ENCODE measurements around the gene FOXP1.
A peak's percentile ranks its signal among the peaks of the same experiment; 100 is the strongest.

Gene FOXP1

DNA sequence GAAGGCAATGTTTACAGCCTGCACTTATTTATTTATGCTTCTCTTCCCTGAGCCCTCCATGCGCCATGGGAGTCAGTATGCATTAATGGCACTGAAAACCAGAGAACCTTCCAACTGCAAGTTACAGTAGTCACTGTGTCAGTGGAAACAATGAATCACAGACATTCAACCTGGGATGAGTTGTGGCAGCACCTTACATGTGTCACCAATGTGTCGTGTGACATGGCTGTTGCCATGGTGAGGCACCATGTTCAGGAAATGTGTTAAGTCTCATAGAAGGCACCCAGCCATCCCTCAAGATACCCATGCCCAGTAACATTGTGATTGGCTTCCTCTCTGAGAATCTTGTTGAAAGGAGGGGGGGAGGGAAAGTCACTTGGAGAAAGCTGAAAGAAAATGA lies 105.0 kb downstream of the FOXP1 start:
- peak; percentile 48 for DNase-seq

DNA sequence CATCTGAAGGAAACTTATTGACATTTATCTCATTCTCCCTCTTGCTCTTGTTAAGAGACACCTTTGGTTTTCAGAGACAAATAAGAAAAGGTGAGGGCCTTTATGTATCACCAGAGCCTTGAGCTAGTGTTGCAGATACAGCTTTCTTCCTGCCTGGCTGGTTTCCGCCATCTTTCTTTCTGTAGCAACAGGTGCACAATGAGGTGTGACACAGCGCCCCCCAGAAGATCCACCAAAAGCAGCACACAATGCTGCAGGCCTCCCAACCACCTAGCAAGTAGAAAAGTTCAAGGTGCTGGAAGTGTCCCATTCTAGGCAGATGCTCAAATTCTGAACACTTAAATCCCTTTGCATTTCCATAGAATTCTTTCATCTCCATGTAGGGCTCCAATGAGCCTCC lies 106.6 kb downstream of the FOXP1 start:
- DNase-seq, result no peak

DNA sequence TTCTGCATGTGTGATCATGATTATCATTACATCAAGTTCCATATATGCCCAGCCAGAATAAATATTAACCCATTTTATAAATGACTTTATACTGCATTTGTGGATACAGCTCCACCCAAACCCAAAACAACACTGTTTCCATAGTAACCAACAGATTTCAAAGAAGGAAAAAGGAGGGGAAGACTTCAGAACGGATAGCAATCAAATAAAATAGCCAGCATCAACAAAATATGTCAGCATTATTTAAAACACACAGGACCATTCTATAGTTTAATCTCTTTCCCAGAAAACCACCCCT lies 114.4 kb downstream of the FOXP1 start:
- no peak for DNase-seq

DNA sequence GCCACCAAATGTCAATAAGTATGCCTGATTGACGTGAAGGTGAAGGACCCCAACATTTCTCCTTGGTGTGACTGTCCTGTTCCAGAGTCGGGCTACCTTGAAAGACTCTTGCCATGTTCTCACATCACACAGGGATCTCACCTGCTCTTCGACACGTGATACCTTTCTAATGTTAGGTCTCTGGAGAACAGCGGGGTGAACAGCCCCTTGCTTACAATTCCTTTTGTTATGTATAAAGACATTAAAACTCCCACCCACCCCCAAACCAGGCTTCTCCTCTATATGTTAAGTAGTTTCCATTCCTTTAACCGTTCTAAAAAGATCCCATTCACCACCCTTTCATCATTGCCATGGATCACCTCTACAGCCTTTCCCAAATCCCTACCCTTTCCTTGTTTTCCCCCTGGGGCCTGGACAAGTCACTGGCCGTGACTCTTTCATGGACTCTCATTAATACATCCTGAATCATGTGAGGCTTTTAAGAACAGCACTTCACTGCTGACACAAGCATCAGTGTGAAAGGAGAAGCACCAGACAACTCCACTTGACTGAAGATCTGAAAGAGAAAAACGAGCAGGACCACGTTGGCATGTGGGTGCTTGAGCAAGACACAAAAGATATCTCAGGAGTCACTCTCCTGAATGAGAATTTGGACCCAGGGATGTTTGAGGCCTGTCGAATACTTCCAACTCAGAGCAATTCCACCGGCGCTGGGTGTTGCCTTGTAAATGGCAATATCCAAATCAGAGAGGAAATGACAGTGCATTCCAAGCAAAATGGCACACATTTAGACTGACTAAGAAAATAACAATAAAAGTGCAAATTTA lies 115.0 kb downstream of the FOXP1 start:
- no peak for DNase-seq

DNA sequence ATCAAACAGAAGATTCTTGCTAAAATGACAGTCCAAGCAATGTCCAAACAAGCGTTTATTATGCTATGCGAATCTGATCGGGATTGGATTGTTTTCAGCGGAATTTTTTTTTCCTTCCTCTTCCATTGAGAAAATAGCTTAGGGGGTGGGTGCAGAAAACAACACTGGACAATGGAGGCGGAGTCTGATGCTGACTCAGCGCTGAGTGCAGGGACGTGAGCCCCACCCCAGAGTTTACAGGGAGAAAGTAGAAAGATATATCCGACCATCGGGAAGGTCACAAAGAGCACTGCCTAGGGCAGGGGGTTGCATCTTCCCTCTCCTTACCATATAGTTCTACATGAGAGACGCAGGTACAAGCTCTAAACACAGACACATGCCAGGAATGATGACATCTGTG lies 117.0 kb downstream of the FOXP1 start:
- DNase-seq, result no peak

DNA sequence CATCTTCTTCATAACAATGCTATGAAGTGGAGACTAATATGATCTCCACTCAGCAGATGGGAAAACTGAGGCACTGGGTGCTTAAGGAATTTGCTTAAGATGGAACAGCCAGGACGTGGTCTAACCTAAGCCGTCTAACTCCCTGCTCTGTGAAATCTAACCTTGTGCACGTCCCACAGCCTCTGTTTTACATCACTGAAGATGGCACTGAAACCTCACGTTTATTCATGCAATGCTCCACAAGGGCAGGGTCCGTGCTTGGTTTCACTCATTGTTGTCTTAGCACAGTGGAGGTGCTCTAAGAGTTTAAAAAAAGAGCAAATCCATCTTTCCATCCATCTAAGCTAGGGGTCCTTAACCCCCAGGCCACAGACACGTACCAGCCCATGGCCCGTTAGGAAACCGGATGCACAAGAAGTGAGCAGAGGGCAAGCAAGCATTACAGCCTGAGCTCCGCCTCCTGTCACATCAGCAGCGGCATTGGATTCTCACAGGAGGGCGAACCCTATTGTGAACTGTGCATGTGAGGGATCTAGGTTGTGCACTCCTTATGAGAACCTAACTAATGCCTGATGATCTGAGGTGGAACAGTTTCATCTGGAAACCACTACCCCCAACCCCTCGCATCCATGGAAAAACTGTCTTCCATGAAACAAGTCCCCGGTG lies 118.0 kb downstream of the FOXP1 start:
- no peak for DNase-seq

DNA sequence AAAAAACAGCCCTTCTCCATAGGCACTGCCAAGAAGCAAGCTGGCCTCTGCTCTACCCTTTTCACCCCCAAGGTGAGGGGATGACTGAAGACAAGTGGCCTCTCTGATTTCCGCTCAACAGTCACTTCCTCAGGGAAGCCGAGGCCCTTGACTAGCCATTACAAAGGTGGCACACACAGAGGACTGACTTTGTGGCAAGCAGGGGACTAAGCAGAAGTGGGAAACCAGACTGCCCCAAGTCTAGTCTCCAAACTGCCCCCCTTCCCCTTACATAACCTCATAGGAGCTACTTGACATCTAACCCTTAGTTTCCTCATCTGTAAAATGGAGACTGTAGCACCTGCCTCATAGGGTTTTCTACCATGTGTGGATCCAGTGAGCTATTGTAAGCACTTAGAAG lies 118.9 kb downstream of the FOXP1 start:
- no peak for DNase-seq

DNA sequence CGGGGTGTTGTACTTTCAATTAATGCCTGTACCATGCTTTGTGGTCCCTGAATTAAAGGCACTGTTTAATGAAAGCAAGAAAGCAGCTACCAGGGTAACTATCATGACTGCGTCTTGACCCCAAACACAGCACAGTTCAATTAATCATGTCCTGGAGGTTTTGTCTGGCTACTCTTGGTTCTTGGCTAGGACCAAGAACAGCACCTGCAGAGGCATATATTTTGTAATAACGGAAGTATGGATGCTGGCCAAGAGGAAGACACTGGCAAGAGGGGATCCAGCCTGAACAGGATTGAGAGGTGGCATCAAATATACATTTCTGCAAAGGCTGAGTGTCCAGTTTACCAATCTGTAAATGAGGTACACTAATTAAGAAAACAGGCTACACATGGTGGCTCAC lies 119.9 kb downstream of the FOXP1 start:
- DNase-seq, result no peak

DNA sequence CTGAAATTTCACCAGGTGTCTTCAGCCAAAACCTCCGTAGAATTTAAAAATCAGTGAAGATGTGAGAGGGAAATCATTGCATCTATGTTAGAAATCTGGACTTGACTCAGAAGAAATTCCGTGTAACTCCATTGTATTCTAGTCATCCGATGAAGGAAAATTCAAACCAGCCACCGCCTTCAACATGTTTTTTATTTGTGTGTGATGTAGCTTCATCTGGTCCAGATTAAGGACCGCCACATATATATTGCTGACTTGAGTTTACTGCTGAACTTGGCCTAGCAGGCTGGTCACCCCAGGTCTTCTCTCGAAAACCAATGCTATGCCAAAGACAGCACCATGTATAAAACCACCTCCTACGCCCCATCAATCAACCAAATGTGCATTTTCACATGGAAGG lies 120.9 kb downstream of the FOXP1 start:
- peak; percentile 63 for DNase-seq

DNA sequence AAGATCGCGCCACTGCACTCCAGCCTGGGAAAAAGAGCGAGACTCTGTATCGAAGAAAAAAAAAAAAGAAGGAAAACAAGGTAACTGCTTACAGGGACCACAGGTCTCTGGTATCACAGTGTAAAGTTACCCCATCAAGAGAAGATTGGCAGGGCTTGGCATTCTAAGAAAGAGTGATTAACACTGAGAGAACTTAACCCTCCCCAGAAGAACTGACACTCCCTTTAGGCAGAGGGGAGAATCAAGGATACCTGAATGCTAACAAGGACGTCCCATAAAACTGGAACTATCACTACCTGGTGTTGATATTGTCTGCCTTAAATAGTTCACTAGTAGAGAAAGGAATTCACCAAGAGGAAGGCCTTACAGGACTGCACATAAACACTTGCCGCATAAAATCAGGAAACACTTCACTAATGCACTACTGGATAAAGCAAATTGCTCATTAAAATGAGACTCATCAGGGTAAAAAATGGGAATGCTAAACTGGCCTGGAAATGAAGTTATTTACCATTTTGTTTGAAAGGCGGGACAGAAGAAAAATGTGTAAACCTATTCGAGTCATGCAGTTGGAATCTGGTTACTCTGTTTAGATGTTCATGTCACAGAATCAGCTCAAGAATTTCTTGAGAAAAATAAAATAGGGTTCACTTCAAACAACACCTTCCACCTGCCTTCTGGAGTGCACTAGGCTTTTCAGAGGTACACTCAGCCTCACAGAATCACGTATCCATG lies 121.6 kb downstream of the FOXP1 start:
- DNase-seq, result peak; percentile 44

DNA sequence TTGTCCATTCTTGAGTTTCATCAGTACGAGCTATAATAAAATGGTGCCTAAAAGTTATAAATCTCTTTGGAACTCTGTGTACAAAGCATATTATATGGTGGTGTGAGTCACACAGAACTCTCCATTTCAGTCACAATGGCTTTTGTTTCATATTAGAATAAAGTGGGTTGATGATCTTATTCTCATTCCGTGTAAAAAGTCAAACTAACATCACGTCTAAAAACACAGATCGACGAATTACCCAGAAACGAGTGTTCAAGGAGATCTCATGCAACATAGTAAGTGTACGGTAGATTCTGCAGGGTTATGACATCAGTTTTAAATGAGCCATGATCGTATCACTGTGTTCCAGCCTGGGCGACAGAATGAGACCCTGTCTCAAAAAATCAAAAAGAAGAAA lies 122.4 kb downstream of the FOXP1 start:
- no peak for DNase-seq

DNA sequence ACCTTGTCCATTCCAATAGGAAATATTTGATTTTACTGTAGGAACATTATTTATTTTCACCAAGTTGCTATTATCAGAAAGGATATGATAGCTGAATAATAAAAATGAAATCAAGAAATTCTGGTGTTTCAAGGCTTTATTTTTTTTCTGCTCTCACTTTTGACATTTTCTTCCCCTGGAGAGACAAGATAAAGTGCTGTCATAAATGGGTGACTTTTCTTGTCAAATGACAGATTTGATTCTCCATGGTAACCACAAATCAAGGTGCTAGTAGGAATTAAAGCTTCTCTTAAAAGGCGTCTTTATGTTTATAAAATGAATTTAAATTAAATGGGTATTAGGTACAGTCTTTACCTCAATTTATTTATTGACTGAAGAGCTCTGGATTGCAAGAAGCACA lies 124.6 kb downstream of the FOXP1 start:
- DNase-seq, result no peak

DNA sequence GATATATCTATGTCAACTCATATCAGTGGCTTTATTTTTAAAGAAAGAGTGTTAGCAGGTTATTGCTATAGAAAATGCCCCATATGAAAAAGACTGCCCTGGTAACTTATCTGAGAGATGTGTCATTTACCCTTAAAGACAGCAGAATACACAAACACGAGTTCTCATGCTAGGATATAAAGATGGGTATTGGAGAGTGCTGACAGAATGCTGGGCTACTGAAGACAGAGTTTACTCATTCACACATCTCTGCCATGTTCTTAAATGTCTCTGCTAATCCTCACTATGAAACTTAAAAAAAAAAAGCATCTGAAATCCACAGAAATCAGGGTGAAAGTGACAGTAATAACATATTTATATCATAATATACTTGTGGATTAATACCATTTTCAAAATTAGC lies 126.7 kb downstream of the FOXP1 start:
- no peak for DNase-seq

DNA sequence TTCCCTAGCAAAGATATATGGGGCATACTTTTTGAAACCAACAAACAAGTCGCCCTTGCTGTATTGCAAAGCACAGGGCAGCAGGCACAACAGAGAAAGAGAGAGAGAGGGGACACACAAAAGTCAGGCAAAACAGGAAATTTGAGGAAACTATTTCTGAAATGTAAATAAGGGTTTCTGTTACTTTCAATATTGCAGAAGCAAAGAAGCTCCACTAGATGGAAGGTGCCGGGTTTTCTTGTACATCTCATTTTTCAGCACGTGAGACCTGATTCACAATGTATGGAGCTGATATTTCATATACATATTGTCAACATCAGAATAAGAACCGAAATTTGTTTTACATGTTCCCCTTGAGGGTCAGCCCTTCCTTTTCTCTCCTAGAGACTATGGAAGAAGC lies 127.4 kb downstream of the FOXP1 start:
- DNase-seq, result no peak

DNA sequence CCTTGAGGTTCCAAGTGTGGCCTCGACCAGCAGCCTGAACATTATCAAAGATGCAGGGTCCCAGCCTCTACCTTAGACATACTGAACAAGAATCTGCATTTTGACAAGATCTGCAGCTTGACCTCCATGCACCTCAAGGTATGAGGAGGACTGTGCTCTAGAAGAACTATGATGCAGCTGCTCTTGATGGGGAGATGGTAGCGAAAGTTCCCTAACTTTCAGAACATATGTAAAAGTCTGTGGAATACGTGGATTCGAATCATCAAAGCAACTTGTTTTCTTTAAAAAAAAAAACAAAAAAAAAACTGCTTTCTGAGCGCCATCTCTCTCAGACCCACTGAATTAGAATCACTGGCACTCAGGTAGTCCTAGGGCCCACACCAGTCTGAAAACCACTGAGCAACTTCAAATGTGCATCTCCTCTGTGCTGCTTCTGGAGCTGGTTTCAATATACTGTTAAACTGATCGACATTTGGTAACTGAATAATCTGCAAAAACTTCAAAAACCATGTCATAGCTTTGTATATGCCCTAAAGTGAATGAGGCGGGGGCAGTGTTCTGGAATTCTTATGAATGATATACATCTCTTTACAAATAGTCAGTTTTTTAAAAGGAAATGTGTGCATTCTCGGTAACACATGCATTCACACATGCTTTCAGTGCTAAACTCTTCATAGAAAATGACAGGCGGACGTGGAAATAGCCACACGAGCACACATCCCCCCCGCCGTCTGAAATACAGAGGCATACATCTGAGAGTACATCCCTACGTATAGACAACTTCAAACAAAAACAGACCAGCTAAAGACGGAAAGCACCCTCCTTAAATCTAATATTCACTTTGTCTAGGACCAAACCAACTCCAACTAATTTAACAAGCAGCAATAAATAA lies 128.8 kb downstream of the FOXP1 start:
- DNase-seq, result no peak

DNA sequence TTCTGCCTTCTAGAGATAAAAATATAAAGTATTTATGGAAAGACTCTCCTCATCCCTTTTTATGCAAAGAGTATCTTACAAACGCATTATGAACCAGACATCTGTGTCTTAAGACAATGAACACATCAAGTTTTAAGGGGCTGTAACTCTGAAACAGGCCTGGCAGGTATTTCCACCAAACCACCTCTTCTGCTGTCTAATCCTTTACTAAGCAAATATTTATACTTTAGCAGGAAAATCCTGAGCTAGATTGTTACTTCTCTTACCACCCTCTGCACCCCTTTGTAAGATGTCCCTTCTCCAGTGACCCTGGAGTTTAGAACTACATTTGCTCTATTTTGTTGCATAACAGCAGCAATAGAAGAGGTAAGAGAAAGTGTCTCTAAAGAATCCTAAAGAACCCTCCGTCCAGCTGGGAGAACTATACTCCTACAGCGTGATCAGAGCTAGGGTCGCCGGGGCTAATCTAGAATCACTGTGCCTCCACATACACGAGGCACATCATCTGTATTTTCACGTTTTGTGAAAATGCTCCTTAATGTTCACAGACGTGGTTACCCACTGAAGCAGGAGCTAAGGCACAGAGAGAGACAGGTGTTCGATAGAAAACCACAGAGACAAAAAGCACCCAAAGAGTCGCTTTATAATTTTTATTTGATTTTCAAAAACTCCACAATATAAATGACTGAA lies 129.6 kb downstream of the FOXP1 start:
- DNase-seq, result no peak

DNA sequence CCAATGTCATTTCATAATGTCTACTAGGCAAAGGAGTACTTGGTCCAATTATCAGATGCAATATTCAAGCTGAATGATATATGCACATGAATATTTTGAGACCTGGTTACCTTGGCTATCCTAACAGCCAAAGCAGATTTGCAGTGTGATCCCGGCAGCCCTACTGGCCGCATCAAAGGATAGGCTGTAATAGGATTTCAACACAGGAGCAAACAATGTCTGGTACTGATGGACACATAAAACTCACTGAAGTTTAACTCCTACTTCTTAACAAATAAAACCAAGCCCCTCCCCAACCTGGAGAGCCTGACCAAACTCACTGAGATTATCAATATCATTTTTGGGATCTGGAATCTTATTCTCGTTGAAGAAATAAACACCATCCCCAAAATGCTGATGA lies 130.2 kb downstream of the FOXP1 start:
- no peak for DNase-seq

DNA sequence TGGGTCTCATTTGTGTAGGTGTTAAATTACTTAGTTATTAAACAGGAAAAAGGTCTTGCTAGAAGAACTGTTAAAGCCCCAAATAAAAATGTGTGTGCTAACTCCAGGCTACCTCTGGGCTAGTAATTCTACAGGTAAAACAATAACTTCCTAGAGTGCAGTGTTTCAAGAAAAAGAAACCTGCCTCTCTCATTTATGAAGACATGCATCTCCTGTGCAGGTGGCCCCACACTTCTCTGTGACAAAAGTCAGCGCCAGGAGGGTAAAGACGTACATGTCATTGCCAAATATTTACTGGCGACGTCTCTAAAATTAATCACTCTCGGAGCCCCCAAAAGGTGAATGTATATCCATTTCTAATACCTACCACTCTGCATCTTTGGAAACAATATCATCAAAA lies 131.7 kb downstream of the FOXP1 start:
- no peak for DNase-seq

DNA sequence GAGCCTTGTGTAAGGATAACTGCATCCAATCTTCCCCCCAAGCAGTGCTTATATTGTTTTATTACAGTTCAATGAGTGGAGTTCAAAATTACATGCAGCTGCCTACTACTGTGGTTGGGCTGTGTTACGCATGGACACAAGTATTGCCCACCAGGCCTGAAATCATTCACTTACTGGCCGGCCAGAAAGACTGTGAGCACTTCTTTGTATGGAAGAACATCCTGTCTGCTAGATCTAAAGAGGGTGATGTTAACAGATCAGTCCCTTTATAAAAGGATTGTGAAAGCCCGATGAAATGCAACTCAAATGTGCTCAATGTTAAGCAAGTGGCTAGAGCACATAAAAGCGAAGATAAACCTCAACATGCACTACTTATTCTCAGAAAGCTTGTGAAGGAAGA lies 132.5 kb downstream of the FOXP1 start:
- DNase-seq, result peak; percentile 51

DNA sequence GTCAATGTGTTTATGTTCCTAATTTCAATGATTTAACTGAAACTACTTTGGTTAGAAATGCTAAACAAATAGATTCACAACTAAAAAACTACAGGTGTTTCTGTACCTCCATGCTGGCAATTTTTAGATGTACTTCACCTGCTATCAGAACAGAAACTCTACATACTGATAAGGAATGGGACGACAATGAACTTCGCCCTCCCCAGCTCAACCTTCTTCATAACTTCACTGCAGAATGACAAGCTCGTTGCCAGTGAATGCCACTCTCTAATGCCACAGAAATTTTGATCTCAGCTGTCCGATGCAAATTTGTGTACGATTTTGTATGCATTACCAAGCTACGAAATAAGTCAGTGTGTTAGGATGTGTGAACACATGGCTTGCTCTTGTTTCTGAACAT lies 133.4 kb downstream of the FOXP1 start:
- DNase-seq, result no peak

DNA sequence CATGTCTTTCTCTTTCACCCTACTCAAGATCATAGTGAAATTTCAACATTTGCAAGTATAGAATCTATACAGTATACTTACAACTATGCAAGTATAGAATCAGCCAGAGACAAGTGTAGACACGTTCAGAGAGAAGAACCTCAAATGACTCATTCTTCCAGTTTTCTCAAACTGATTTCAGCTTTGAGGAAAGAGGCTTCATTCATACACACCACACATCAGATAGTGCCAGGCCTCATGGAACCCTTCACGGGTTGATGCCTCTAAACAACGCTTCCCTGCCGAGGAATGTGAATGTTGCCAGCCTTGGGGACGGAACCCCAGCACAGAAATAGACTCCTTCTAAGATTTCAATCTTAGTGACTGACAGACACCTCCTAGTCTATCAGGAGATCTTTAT lies 135.7 kb downstream of the FOXP1 start:
- no peak for DNase-seq

DNA sequence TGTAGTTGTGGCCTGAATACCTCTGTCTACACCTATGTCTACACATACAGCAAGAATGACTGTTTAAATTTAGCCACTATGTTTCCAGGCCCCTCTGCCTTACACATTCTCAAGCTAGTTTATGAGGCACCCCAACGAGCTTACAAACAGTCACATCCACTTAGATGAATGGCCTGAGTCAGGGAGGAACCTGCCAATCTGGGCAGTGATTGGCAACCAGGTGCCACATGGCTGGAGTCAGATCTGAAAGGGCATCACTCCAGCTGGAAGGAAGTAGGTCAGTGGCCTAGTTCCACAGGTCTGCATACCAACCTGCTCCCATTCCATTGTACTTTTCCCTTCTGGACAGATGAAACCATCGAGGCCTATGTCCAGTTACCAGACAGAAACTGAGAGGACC lies 136.3 kb downstream of the FOXP1 start:
- no peak for DNase-seq

DNA sequence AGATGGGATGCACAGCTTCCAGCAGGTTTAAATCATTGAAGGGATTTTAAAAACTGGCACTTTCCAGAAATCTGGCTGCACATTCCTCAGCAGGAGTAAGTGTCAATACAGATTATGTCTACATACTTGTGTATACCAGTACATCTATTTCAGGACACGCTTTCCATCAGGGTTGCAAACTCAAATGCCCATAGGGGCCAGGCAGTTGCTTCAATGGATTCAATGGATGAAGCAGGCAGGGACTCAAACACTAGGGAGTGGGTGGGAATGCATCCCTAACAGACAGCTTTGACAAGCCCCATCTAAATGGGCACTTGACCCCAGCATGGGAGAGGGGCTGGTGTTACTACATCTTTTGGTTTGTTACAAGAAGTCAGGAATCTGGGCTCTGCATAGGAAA lies 136.8 kb downstream of the FOXP1 start:
- no peak for DNase-seq
